Adrenal gland (tissue), 5 donors: ENCODE data around the gene PRKAR1A.

Experiments used
- POLR2A ChIP-seq, 2 donors: fragments of 450-650 bp; IDR thresholded peaks; one replicate each; pipeline ENCODE4 v1.6.1; 2017; ENCODE audit warnings: antibody characterized with exemption in 2 of 2, mild to moderate bottlenecking in 2 of 2, moderate library complexity in 1 of 2
- TF ChIP-seq, protein P1 (sequence below), 6 experiments: fragments of 450-650 bp in 4 of 6; fragments of 200-600 bp in 2 of 6; sonication (generic) in 1 of 6; IDR thresholded peaks; 1 replicate in 5 of 6; 2 replicates in 1 of 6; pipeline versions ENCODE4 v1.5.1 to v1.8.0; 2016 to 2021; ENCODE audit warnings: antibody characterized with exemption in 6 of 6, mild to moderate bottlenecking in 2 of 6, moderate library complexity in 1 of 6
- donor health status: DM: no; HTN: no; CAD: no.

DNA sequence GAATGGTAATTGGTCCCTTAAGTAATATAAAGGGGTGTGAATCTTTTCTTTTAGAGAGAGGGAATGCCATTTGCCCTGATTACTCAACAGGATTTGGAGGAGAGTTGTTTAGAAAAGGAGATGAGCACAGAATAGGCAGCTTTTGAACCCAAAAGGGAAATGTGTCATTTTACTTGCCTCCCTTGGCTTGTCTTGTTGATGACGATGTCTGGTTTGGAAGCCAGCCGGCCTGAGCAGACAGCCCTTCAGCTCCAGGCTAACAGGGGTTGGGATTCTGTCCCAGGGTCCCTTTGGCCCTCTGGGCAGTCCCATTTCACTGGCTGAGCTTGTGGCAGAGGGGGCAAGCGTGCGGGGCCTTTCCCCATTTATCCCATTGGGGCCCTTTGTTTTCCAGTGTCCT lies 22.3 kb upstream of the PRKAR1A start:
- TF ChIP-seq, protein P1, sequence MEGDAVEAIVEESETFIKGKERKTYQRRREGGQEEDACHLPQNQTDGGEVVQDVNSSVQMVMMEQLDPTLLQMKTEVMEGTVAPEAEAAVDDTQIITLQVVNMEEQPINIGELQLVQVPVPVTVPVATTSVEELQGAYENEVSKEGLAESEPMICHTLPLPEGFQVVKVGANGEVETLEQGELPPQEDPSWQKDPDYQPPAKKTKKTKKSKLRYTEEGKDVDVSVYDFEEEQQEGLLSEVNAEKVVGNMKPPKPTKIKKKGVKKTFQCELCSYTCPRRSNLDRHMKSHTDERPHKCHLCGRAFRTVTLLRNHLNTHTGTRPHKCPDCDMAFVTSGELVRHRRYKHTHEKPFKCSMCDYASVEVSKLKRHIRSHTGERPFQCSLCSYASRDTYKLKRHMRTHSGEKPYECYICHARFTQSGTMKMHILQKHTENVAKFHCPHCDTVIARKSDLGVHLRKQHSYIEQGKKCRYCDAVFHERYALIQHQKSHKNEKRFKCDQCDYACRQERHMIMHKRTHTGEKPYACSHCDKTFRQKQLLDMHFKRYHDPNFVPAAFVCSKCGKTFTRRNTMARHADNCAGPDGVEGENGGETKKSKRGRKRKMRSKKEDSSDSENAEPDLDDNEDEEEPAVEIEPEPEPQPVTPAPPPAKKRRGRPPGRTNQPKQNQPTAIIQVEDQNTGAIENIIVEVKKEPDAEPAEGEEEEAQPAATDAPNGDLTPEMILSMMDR (IDR thresholded peaks at IDR 0.05): no peak
- no peak for TF ChIP-seq POLR2A (IDR thresholded peaks at IDR 0.05)
